Measurements from ENCODE around the gene EIF4EBP3.

- TF ChIP-seq MAX (IDR thresholded peaks at IDR 0.05): no peak
- no peak for TF ChIP-seq FOXM1 (IDR thresholded peaks at IDR 0.05; ENCODE audit: borderline replicate concordance, low read depth)
- TF ChIP-seq EGR1 (IDR thresholded peaks at IDR 0.05): no peak
- no peak for TF ChIP-seq YY1 (IDR thresholded peaks at IDR 0.05; ENCODE audit: low read depth)
- TF ChIP-seq NFIC (IDR thresholded peaks at IDR 0.05): no peak
- TF ChIP-seq TAF1 (IDR thresholded peaks at IDR 0.05; ENCODE audit: low read depth): no peak
- TF ChIP-seq EP300 (IDR thresholded peaks at IDR 0.05; ENCODE audit: borderline replicate concordance): no peak
- TF ChIP-seq ZBTB7A (IDR thresholded peaks at IDR 0.05; ENCODE audit: low read depth): no peak
- TF ChIP-seq RAD21 (IDR thresholded peaks at IDR 0.05; ENCODE audit: low read depth): no peak
- no peak for TF ChIP-seq REST (IDR thresholded peaks at IDR 0.05; ENCODE audit: low read depth)
- no peak for TF ChIP-seq CEBPB (IDR thresholded peaks at IDR 0.05)
- TF ChIP-seq USF1 (IDR thresholded peaks at IDR 0.05): no peak
- TF ChIP-seq TCF12 (IDR thresholded peaks at IDR 0.05; ENCODE audit: low read depth): no peak
Observed at GRCh38 chr5:140556438-140556837, 9.0 kb downstream of the EIF4EBP3 start.
